HG02610 (cell line): ENCODE data around the gene LMX1B.
"Not testable (repeated sequence)": the region's sequence is repeated elsewhere in the genome, so short reads cannot be mapped to it uniquely, and the experiment has no call there.

Experiments
- ATAC-seq: cut with Tn5 transposase; IDR thresholded peaks from one replicate; pipeline ENCODE4 v1.9.1; 2021; ENCODE audit warnings: mild to moderate bottlenecking, moderate library complexity; ENCODE audit not compliant: unreplicated experiment

The LMX1B gene

GRCh38 chr9:126704892-126705766, 91.4 kb downstream of the LMX1B start:
- ATAC-seq = peak; percentile 55

- ATAC-seq = no peak
Measured at GRCh38 chr9:126705767-126706697, 92.3 kb downstream of the LMX1B start.

GRCh38 chr9:126706698-126707053, 92.9 kb downstream of the LMX1B start:
- no peak for ATAC-seq

GRCh38 chr9:126707083-126707482, 93.4 kb downstream of the LMX1B start:
- no peak for ATAC-seq

- ATAC-seq = not testable (repeated sequence)
Measured at GRCh38 chr9:126707712-126708111, 94.0 kb downstream of the LMX1B start.

- no peak for ATAC-seq
Measured at GRCh38 chr9:126708178-126708577, 94.5 kb downstream of the LMX1B start.

GRCh38 chr9:126709241-126709640, 95.5 kb downstream of the LMX1B start:
- no peak for ATAC-seq

GRCh38 chr9:126715382-126715781, 101.7 kb downstream of the LMX1B start:
- no peak for ATAC-seq

- not testable (repeated sequence) for ATAC-seq
Measured at GRCh38 chr9:126717441-126717840, 103.7 kb downstream of the LMX1B start.

- ATAC-seq = peak; percentile 43
Measured at GRCh38 chr9:126719618-126720031, 105.9 kb downstream of the LMX1B start.

- ATAC-seq = no peak
Measured at GRCh38 chr9:126720036-126720435, 106.3 kb downstream of the LMX1B start.

GRCh38 chr9:126720661-126721563, 107.2 kb downstream of the LMX1B start:
- ATAC-seq = no peak

- no peak for ATAC-seq
Measured at GRCh38 chr9:126721564-126721981, 107.8 kb downstream of the LMX1B start.

GRCh38 chr9:126722252-126722921, 108.7 kb downstream of the LMX1B start:
- peak; percentile 76 for ATAC-seq

GRCh38 chr9:126722922-126723806, 109.4 kb downstream of the LMX1B start:
- peak; percentile 42 for ATAC-seq

GRCh38 chr9:126723807-126724172, 110.1 kb downstream of the LMX1B start:
- no peak for ATAC-seq

- no peak for ATAC-seq
Measured at GRCh38 chr9:126724226-126724625, 110.5 kb downstream of the LMX1B start.

GRCh38 chr9:126725485-126725884, 111.8 kb downstream of the LMX1B start:
- ATAC-seq = not testable (repeated sequence)

GRCh38 chr9:126728210-126728609, 114.5 kb downstream of the LMX1B start:
- not testable (repeated sequence) for ATAC-seq
